ENCODE measurements around the gene HIBADH.

The HIBADH gene

GRCh38 chr7:27478556-27478955 lies 184.1 kb downstream of the HIBADH start:
- DNase-seq, result no peak

- no peak for DNase-seq
These were observed 184.6 kb downstream of the HIBADH start for GRCh38 chr7:27478084-27478483.

- DNase-seq, result no peak
These were observed 186.2 kb downstream of the HIBADH start for GRCh38 chr7:27476493-27476892.
